ENCODE results near the gene TMTC2. TPM values are rescaled to one million over a fixed set of nuclear protein-coding genes. Genes with fewer than 3 reads are reported as not detected.

TMTC2 gene
- total and polyA plus RNA-seq, 2 donors (not counting 1 experiment from before 2014, with no cell fraction given) = 2.4 to 3.2 TPM

GRCh38 chr12:82800185-82800584, 113.5 kb downstream of the TMTC2 start:
- Histone ChIP-seq H3K9ac (ENCODE audit: low read length) (no peak overlapping the region), H3K4me2 (replicated peaks; ENCODE audit: low read depth, low read length, poor library complexity, severe bottlenecking) (no peak overlapping the region), H3K36me3 (replicated peaks in 1 of 2; ENCODE audit: control extremely low read depth in 1 of 2, control insufficient read depth in 1 of 2, extremely low read depth in 1 of 2, insufficient read depth in 2 of 2, low read length in 1 of 2) (no peaks in the 10 kb centered on the region), H2AFZ (ENCODE audit: insufficient read depth, low read depth, low read length, poor library complexity, severe bottlenecking) (no peak overlapping the region), H3K4me1 (ENCODE audit: control insufficient read depth in 2 of 2, insufficient read depth in 2 of 2, low read length in 2 of 2) (no peaks in the 10 kb centered on the region), H3K4me3 (ENCODE audit: control extremely low read depth in 1 of 5, extremely low read depth in 1 of 5, insufficient read depth in 1 of 5, low read depth in 2 of 5, low read length in 4 of 5) (no peak overlapping the region), H4K20me1 (ENCODE audit: control insufficient read depth, insufficient read depth, low read length, poor library complexity, severe bottlenecking) (no peaks in the 10 kb centered on the region), H3K9me3 (ENCODE audit: control extremely low read depth in 1 of 3, control insufficient read depth in 2 of 3, insufficient read depth in 1 of 3, low read length in 2 of 3) (peaks cover 0 to 5% (median 0%) of the 10 kb centered on the region in 3 donors), H3K27ac (ENCODE audit: low read length in 2 of 2) (no peak overlapping the region), H3K27me3 (replicated peaks in 1 of 4; ENCODE audit: control extremely low read depth in 1 of 4, control insufficient read depth in 3 of 4, insufficient read depth in 4 of 4, low read length in 3 of 4) (no peaks in the 10 kb centered on the region), H3K79me2 (ENCODE audit: control insufficient read depth, insufficient read depth, low read length) (no peaks in the 10 kb centered on the region)
- intact Hi-C loops (cut with micrococcal nuclease) = no loop called here
- no peak for TF ChIP-seq EZH2 (IDR thresholded peaks at IDR 0.05; ENCODE audit: borderline replicate concordance, insufficient read depth, low read depth, low read length, poor library complexity, severe bottlenecking)
- TF ChIP-seq CTCF (IDR thresholded peaks at IDR 0.05) = no peak
- ChIA-PET POLR2A (no interaction called here), CTCF (interaction anchor here (1.0 kb wide), 1 partner anchor 13 kb away, joined by 3 read pairs; no protein-coding TSS in a partner anchor)
- Mint-ChIP-seq H3K9me3 (ENCODE audit: insufficient read depth) (peaks cover 7% of the 10 kb centered on the region), H3K27me3 (no peaks in the 10 kb centered on the region), H3K4me1 (no peaks in the 10 kb centered on the region), H3K4me3 (no peak overlapping the region), H3K27ac (no peak overlapping the region)
- ATAC-seq (ENCODE audit: low read depth) (no peak), DNase-seq (no peak)
- WGBS (ENCODE audit: insufficient coverage) = 77% methylated on average over 1 of the region's 2 CpGs

GRCh38 chr12:82801951-82802610, 115.4 kb downstream of the TMTC2 start:
- Histone ChIP-seq H3K4me2 (replicated peaks; ENCODE audit: low read depth, low read length, poor library complexity, severe bottlenecking) (no peak overlapping the region), H3K79me2 (ENCODE audit: control insufficient read depth, insufficient read depth, low read length) (no peaks in the 10 kb centered on the region), H3K4me1 (ENCODE audit: control insufficient read depth in 2 of 2, insufficient read depth in 2 of 2, low read length in 2 of 2) (no peaks in the 10 kb centered on the region), H2AFZ (ENCODE audit: insufficient read depth, low read depth, low read length, poor library complexity, severe bottlenecking) (no peak overlapping the region), H3K9me3 (ENCODE audit: control extremely low read depth in 1 of 3, control insufficient read depth in 2 of 3, insufficient read depth in 1 of 3, low read length in 2 of 3) (peaks cover 0 to 5% (median 0%) of the 10 kb centered on the region in 3 donors), H3K36me3 (replicated peaks in 1 of 2; ENCODE audit: control extremely low read depth in 1 of 2, control insufficient read depth in 1 of 2, extremely low read depth in 1 of 2, insufficient read depth in 2 of 2, low read length in 1 of 2) (no peaks in the 10 kb centered on the region), H3K27ac (ENCODE audit: low read length in 2 of 2) (no peak overlapping the region), H3K9ac (ENCODE audit: low read length) (no peak overlapping the region), H3K4me3 (ENCODE audit: control extremely low read depth in 1 of 5, extremely low read depth in 1 of 5, insufficient read depth in 1 of 5, low read depth in 2 of 5, low read length in 4 of 5) (no peak overlapping the region), H4K20me1 (ENCODE audit: control insufficient read depth, insufficient read depth, low read length, poor library complexity, severe bottlenecking) (no peaks in the 10 kb centered on the region), H3K27me3 (replicated peaks in 1 of 4; ENCODE audit: control extremely low read depth in 1 of 4, control insufficient read depth in 3 of 4, insufficient read depth in 4 of 4, low read length in 3 of 4) (no peaks in the 10 kb centered on the region)
- H3K4me3 Mint-ChIP-seq = no peak overlapping the region
- H3K27ac Mint-ChIP-seq = no peak overlapping the region
- no peaks in the 10 kb centered on the region for H3K4me1 Mint-ChIP-seq
- ChIA-PET POLR2A (no interaction called here), CTCF (no interaction called here)
- H3K9me3 Mint-ChIP-seq (ENCODE audit: insufficient read depth) = peaks cover 7% of the 10 kb centered on the region
- H3K27me3 Mint-ChIP-seq = no peaks in the 10 kb centered on the region
- no peak for ATAC-seq (ENCODE audit: low read depth)
- WGBS (ENCODE audit: insufficient coverage) = 93% methylated on average over 19 of the region's 27 CpGs
- TF ChIP-seq CTCF (IDR thresholded peaks at IDR 0.05) = no peak
- no peak for DNase-seq
- intact Hi-C loops (cut with micrococcal nuclease) = no loop called here

Measured in B cell (primary cell).